Midbrain (tissue), 1 donor: ENCODE data around the gene SLC1A1.

Source experiments
- DNase-seq: peaks from one replicate; lab custom pipeline; 2025; lab: John Stamatoyannopoulos, UW

SLC1A1 gene

DNA sequence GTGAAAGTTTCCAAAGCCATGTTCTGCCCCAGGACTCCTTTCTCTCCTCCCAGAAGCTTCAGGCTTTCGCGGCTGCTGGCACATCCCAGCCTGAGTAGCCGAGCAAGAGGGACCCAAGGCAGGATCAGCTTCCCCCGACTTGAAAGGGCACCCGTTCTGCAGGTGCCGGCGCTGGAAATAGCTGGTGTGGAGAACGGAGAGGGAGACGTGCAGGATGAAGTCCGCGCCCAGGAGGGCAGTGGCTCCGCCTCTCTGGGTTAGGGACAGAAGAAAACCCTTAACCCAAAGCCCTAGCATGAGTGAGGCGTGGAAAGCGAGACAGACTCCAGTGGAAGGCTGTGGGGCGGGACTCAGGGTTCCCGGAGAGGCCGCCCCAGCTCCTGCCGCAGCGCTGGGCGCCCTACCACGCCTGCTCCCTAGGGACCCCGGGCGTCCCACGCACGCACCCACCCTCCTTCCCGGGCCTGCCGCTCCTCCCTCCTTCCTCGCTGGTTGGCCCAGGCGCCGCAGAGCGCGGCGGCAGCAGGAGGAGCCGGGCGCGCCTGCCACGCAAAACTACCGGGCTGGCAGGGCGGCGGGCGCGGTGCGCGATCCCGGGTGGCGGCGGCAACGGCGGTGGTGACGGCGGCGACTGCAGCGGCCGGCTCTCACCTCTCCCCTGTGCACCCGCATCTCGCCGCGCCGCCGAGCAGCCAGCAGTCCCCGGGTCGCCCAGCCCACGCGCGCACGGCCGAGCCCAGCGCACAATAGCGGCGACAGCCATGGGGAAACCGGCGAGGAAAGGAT lies at the start of gene SLC1A1:
TSS of gene SLC1A1 (plus strand) at position 550 of the 786 bp plus-strand sequence. CDS start at position 762, 212 bp downstream.
- DNase-seq: no peak

- no peak for DNase-seq
Observed at GRCh38 chr9:4442806-4443205, 47.5 kb upstream of the SLC1A1 start.

GRCh38 chr9:4443439-4443838 lies 46.8 kb upstream of the SLC1A1 start:
- DNase-seq: peak; percentile 0

DNA sequence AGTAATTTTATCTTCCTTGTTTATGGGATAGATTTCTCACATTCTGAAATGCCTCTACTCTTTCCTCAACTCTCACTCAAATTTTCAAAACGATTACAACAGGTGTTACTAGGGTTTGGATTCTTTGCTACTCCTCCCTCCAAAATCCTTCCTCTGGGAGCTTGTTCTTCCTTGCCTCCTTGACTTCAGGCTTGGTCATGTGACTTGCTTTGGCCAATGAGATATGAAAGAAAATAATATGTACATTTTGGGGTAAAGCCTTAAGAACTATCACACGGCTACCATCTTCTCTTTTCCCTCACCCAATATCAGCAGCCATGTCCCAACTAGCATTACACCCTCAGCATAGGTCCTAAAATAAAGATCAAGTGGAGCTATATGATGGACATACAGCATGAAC lies 28.8 kb upstream of the SLC1A1 start:
- no peak for DNase-seq

- DNase-seq: no peak
Observed at GRCh38 chr9:4463824-4464223, 26.4 kb upstream of the SLC1A1 start.

GRCh38 chr9:4464911-4465513 lies 25.3 kb upstream of the SLC1A1 start:
- DNase-seq: no peak

DNA sequence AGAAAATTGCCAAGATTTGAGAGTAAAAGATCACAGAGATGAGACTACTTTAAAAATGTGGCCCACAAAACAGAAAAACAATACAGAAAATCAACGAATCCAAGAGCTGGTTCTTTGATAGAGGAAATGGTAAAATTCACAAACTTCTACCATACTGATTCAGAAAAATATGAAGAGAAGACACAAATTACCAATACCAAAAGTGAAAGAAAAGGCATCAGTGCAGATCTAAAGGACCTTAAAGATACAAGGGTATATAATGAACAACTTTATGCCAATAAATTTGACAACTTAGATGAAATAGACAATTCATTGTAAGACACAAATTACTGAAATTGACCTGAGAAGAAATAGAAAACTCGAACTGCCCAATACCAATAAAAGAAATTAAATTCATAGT lies 24.4 kb upstream of the SLC1A1 start:
- DNase-seq: no peak

DNA sequence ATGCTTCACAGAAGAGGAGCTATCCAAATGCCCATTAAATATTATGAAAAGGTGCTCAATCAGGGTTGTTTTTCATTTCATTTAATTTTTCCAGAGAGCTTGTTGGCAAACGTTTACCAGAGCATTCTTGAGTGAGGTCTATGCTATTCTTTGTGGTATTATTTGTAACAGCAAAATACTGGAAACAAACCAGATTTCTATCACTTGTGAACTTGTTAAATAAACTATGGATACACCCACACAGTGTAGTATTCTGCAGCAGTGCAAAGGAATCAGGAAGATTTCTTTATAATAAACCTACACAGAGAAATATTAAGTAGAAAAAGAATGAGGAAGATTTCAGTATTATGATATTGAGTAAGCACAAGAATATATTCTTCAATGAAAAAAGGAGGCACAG lies 15.0 kb upstream of the SLC1A1 start:
- DNase-seq: no peak

GRCh38 chr9:4486176-4486575 lies 4.1 kb upstream of the SLC1A1 start:
- DNase-seq: no peak

GRCh38 chr9:4489562-4489918 lies 728 bp upstream of the SLC1A1 start:
- DNase-seq: no peak

DNA sequence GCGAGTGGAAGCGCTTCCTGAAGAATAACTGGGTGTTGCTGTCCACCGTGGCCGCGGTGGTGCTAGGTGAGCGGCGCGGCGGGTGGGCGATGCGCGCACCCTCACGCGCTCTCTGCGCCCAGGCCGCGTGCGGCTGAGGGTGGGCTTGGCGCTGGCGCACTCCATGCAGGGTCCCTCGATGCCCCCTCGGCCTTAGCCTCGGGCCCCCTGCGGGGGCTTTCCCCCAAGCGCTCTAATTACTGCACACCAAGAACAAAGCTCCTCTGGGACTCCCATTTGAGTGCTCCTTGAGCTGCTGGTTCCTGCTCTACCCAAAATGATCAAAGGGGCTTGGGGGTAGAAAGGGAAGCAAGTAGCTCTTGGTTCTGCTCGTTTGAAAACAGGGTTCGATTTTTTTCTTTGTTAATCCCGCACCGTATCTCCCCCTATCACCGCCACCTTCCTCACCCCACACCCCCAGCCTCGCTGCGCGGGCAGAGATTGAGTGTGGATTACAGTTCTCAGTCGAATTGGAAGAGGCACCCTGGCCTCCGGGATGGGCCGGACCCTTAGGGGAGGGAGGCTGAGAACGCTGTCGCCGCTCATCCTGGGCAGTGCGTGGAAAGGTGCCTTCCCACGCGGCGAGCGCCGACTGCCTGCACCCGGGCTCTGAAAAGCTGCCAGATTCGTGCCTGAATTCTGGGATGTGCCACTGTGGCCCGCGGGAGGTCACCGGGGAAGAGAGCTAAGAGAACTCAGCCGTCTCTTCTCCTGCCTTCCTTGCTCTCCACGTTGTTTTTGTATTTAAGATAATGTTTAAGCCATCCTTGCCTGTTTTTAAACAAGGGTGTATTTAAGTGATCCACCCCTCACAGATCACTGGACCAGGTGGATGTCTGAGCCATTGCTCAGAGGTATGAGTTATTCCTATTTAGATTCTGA lies 697 bp downstream of the SLC1A1 start:
- DNase-seq: no peak

DNA sequence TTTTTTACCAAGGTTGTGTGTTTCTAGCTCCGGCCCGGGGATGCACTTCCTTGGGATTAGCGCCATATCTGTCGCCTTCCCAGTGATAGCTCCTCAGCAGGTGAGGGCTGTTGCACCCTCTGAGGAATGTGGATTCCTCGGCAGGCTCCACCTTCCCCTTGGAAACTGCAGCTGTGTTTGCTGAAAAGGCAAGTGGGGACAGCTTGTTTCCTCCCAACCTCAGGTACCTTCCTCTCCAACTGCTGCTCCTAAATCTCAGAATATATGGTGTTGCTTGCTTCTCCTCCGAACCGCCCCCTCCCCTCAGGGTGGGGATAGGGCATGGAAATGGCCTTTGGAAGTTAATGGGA lies 1.3 kb downstream of the SLC1A1 start:
- DNase-seq: no peak

- no peak for DNase-seq
Observed at GRCh38 chr9:4494332-4494731, 4.1 kb downstream of the SLC1A1 start.

DNA sequence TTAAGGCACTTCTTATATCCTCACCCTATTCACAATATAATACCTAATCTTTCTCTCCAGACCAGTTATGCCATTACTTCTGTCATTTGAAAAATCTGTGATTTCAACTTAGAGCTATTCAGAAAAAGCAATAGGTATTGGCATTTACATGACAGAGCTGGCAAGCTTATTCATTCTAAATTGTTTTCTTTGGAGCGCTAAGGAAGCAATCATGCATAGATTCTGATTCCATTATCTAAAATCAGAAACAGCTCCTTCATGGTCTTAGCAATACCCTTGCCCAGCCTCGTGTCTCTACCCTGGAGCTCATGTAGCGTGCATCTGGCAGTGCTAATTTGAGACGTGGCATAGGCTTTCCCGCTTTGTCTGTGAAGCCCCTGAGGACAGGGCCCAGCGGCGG lies 4.5 kb downstream of the SLC1A1 start:
- no peak for DNase-seq

- no peak for DNase-seq
Observed at GRCh38 chr9:4495537-4495936, 5.3 kb downstream of the SLC1A1 start.

GRCh38 chr9:4496497-4496896 lies 6.2 kb downstream of the SLC1A1 start:
- no peak for DNase-seq

- no peak for DNase-seq
Observed at GRCh38 chr9:4497395-4497794, 7.1 kb downstream of the SLC1A1 start.

- DNase-seq: no peak
Observed at GRCh38 chr9:4497855-4498254, 7.6 kb downstream of the SLC1A1 start.

GRCh38 chr9:4499917-4500316 lies 9.6 kb downstream of the SLC1A1 start:
- DNase-seq: no peak

GRCh38 chr9:4501147-4501507 lies 10.9 kb downstream of the SLC1A1 start:
- no peak for DNase-seq

DNA sequence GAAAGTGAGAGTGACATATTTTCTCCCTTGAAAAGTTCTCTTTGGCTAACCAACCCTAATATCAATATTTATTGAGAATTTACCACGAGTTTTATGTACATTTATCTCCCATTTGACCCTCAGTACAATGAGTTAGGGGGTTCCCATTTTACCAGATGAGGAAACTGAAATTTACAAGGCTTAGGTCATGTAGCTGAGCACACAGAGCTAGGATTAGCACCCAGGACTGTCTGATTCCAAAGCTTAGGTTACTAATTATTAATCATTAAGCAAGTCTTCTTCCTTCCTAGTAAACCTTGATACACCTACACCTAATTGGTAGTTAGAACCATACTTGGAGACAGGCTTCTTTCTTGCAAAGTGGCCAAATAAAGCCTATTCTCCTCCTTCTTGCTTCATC lies 12.2 kb downstream of the SLC1A1 start:
- no peak for DNase-seq

DNA sequence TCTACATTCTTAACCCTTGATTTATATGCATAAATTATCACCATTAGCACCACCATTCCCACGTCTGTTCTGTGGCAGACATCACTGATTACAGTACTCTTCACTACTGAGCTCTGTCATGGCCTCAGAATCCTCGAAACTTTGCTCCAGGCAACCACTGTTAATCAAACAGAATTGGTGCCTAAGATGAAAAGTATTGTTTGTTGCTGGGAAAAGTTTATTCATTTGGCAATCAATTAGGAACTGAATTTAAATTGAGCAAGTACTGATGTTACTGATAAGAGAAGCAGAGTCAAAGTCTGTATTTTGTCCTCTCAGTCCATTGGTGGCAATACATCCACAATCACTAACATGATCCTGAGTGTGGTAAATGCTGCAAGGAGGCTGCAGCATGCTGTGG lies 12.8 kb downstream of the SLC1A1 start:
- DNase-seq: no peak

- DNase-seq: no peak
Observed at GRCh38 chr9:4504250-4504649, 14.0 kb downstream of the SLC1A1 start.
